Measurements from ENCODE around the gene PRRT4. TPM values are rescaled to one million over a fixed set of nuclear protein-coding genes. Genes with fewer than 3 reads are reported as not detected.

Gene PRRT4
- total RNA-seq, 4 donors from 2014 or later = 0.38 to 1.9 (median 1.5) TPM

- H3K9me3 ChIP-seq = no peaks in the 10 kb centered on the region
- H3K27ac ChIP-seq = no peak overlapping the region
- H3K27me3 ChIP-seq = peaks cover 0 to 46% (median 2%) of the 10 kb centered on the region in 4 donors
- 21 to 27% methylated on average over 4 of the region's 4 CpGs for WGBS, 2 donors
- intact Hi-C loops (cut with DNase I) = loop anchor here (5.0 kb wide), 1 partner anchor 38 kb away; no protein-coding TSS in a partner anchor
- no peak for DNase-seq
- no peak overlapping the region for H3K4me3 ChIP-seq
- H3K36me3 ChIP-seq = no peaks in the 10 kb centered on the region
- no peak for TF ChIP-seq POLR2A (IDR thresholded peaks at IDR 0.05)
- TF ChIP-seq CTCF (IDR thresholded peaks at IDR 0.05) = no peak
- H3K4me1 ChIP-seq = peaks cover 5 to 33% (median 15%) of the 10 kb centered on the region in 3 donors
Measured at GRCh38 chr7:128349466-128349825, 12.0 kb downstream of the PRRT4 start.

- Histone ChIP-seq H3K4me3 (no peak overlapping the region), H3K9me3 (no peaks in the 10 kb centered on the region), H3K27me3 (peaks cover 0 to 28% (median 2%) of the 10 kb centered on the region in 4 donors), H3K27ac (no peak overlapping the region), H3K36me3 (no peaks in the 10 kb centered on the region), H3K4me1 (peaks cover 10 to 48% (median 23%) of the 10 kb centered on the region in 3 donors)
- intact Hi-C loops (cut with DNase I) = loop anchor here (5.0 kb wide), 1 partner anchor 40 kb away; no protein-coding TSS in a partner anchor
- 0 to 8% methylated on average over 2 of the region's 2 CpGs for WGBS, 2 donors
- DNase-seq = no peak
- TF ChIP-seq POLR2A (IDR thresholded peaks at IDR 0.05) (no peak), CTCF (IDR thresholded peaks at IDR 0.05) (peak in 5 of 6 experiments; percentile 55 to 76 (median 65))
Measured at GRCh38 chr7:128347647-128348097, 13.8 kb downstream of the PRRT4 start.

GRCh38 chr7:128344431-128344774, 17.1 kb downstream of the PRRT4 start:
- intact Hi-C loops (cut with DNase I) = no loop called here
- no peak for DNase-seq
- H3K9me3 ChIP-seq = no peaks in the 10 kb centered on the region
- 87 to 90% methylated on average over 5 of the region's 5 CpGs for WGBS, 2 donors
- H3K36me3 ChIP-seq = peaks cover 0 to 5% (median 0%) of the 10 kb centered on the region in 3 donors
- H3K27ac ChIP-seq = no peak overlapping the region
- TF ChIP-seq CTCF (IDR thresholded peaks at IDR 0.05) (no peak), POLR2A (IDR thresholded peaks at IDR 0.05) (no peak)
- peaks cover 19 to 47% (median 21%) of the 10 kb centered on the region in 3 donors for H3K4me1 ChIP-seq
- no peak overlapping the region for H3K4me3 ChIP-seq
- H3K27me3 ChIP-seq = no peaks in the 10 kb centered on the region

GRCh38 chr7:128343554-128344430, 17.7 kb downstream of the PRRT4 start, which contains the start of gene RBM28:
Gene RBM28 (minus strand): TSS chr7:128343908. CDS start chr7:128343793, 115 bp downstream.
- Histone ChIP-seq H3K4me3 (peak within 1 kb of the TSS; percentile 56 to 85 (median 69)), H3K36me3 (peaks cover 0 to 11% (median 3%) of the 10 kb centered on the region in 3 donors), H3K27ac (peak within 1 kb of the TSS; percentile 76 to 91 (median 86)), H3K9me3 (no peaks in the 10 kb centered on the region), H3K27me3 (no peaks in the 10 kb centered on the region), H3K4me1 (peaks cover 17 to 41% (median 19%) of the 10 kb centered on the region in 3 donors)
- intact Hi-C loops (cut with DNase I) = no loop called here
- peak in 2 of 4 donors; percentile 13 to 51 for TF ChIP-seq POLR2A (IDR thresholded peaks at IDR 0.05)
- TF ChIP-seq CTCF (IDR thresholded peaks at IDR 0.05) = peak in 2 of 6 experiments; percentile 10 to 50
- WGBS, 2 donors = 20 to 24% methylated on average over 24 to 29 of the region's 49 CpGs
- peak; percentile 61 for DNase-seq

- no peak overlapping the region for H3K4me3 ChIP-seq
- TF ChIP-seq POLR2A (IDR thresholded peaks at IDR 0.05) (no peak), CTCF (IDR thresholded peaks at IDR 0.05) (no peak)
- WGBS, 2 donors = 85 to 87% methylated on average over 6 of the region's 6 CpGs
Measured at GRCh38 chr7:128341733-128342132, 19.8 kb downstream of the PRRT4 start.

More at GRCh38 chr7:128341733-128342132, 19.8 kb downstream of the PRRT4 start:
- H3K9me3 ChIP-seq = no peaks in the 10 kb centered on the region
- H3K27me3 ChIP-seq = no peaks in the 10 kb centered on the region
- intact Hi-C loops (cut with DNase I) = no loop called here
- H3K27ac ChIP-seq = no peak overlapping the region
- no peak for DNase-seq
- peaks cover 17 to 40% (median 19%) of the 10 kb centered on the region in 3 donors for H3K4me1 ChIP-seq
- peaks cover 0 to 31% (median 22%) of the 10 kb centered on the region in 3 donors for H3K36me3 ChIP-seq
